Hepatic stellate cell (primary cell): ENCODE measurements around the gene CTBP2.

Source experiments
- DNase-seq: peaks from one replicate; pipeline ENCODE4 v3.0.0; 2011; ENCODE audit warnings: low spot score

The CTBP2 gene

DNA sequence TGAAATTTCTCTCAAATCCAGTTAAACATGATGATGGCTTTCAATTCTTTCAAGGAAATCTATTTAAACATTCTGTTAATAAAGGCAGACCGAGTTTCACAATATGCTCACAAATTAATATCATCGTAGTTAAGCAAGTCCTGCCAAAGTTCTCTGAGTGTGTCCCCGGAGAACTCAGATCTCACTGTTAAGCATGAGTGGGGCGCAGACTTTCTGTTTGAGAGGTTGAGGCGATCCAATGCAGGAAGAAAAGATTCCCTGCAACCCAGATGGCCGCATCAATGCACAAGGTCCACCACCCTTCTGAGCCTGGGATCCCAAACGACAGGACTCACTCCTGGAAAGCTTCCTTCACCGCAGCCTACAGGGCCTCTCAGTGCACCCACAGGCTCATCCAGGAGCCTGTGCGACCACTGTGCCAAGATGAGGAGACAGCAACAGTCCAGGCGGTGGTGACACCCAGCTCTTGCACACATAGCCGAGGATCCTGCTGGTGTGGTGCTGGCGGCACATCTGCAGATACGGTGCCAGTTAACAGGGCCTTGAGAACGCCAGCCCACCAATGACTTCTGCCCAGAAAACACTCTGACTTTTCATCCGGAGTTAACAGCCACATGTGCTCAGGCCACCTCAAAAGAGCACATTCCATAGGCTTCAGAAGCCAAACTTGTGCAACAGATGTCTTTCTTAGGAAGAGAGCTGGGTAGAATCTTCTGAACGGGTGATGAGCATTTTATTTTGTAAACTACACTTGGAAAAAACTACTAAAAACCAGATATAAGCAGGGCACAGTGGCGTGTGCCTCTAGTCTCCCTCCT, 116.3 kb downstream of the CTBP2 start:
- DNase-seq, result no peak

- no peak for DNase-seq
These were observed 118.4 kb downstream of the CTBP2 start for GRCh38 chr10:125041856-125042506.

DNA sequence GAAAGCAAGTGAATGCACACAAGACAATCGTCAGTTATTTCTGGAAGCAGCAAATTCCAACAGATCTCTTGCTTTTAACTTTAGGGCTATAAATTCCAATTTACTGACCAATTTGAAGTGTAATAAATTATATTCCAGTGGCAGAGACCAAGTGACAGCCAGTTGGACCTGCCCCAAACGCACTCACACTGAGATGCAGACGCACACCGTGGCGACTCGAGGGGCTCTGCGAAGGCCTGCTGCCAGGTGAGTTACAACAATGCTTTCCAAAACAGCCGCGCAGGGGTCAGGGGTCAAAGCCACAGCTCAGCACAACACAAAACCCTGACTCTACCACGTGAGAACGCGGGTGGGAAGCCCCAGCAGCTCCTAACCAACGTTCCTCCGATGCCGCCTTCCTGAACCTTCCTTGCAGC, 121.0 kb downstream of the CTBP2 start:
- no peak for DNase-seq

- DNase-seq, result no peak
These were observed 121.7 kb downstream of the CTBP2 start for GRCh38 chr10:125038637-125039036.

GRCh38 chr10:125037145-125037877, 123.1 kb downstream of the CTBP2 start:
- peak; percentile 90 for DNase-seq

GRCh38 chr10:125035588-125036295, 124.6 kb downstream of the CTBP2 start:
- no peak for DNase-seq

DNA sequence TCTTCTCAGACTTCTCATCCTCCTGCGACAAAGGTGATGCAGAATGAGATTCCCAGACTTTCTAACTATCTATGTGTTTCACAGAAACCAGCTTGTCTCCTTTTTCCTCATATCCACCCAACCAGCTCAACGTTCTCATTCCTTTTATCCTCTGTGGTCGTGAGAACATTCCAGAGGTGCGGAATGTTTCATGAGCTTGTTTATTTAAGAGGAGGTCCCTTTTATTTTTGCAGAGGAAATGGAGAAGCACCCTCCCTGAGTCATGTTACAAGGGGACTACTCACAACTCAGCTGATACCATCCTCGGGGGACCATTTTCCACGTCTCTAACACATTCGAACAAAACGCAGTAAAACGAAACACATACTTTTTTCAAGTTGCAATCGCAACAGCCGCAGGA, 125.2 kb downstream of the CTBP2 start:
- DNase-seq, result peak; percentile 96

GRCh38 chr10:125034675-125035074, 125.7 kb downstream of the CTBP2 start:
- no peak for DNase-seq

DNA sequence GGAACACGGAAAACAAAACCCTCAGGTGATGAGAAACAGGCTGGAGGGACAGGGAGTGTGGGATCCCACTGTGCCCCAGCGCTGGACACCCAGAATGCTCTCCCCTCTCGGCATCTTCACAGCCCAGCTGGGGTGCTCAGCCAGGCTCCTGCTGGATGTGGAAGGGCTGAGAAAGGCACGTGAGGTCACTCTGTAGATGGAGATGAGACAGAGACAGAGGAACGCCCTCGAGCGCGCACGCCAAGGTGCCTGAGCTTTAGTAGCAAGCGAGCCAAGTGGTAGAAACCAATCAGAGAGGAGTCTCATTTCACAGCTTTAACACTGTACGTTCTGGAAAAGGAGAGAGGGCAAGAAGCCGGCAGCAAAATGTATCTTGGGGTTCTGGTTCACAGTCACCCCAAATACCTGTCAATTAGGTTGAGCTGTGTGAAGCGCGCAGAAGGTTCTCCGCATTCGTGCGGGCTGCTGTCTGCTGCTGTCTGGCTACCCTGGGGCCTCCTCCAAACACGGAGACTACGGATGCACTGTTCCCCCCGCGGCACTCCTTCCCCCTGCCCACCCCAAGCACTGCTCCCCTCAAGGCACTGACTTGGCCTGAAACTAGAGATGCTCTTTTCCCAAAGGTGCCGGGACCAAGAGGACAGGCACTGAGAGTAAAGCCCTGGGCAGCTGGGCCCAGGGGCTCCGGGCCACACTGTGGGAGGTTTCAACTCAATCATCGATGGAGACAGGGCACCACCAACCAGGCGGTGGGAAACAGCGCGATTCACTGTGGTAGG, 127.0 kb downstream of the CTBP2 start:
- DNase-seq, result no peak

DNA sequence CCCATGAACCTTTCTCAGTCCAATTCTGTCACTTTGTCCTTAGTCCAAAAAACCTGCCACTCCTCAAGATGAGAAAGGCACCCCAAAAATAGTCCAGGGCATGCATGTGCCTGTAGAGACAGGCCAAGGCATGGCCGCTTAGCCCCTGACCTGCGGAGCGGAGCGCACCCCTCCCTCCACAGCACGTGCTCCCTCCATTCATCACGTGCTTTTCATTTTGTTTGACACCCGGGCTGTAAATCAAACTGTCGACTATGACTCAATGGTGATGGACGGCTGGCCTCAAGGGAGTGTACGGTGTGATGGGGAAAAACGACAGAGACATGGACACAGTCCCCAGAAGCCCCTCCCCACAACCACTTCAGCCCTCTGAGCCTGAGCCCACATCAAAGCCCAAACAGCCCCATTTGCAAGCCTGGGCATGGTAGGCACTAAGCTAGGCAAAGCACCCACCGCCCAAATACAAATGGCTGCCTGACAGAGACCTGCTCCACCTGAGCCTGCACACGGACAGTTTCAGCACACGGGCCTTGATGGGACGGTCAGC, 127.8 kb downstream of the CTBP2 start:
- DNase-seq, result no peak

GRCh38 chr10:125030567-125031197, 129.7 kb downstream of the CTBP2 start:
- no peak for DNase-seq

GRCh38 chr10:125029584-125030242, 130.7 kb downstream of the CTBP2 start:
- DNase-seq, result no peak

GRCh38 chr10:125027871-125028869, 132.2 kb downstream of the CTBP2 start:
- no peak for DNase-seq

- DNase-seq, result no peak
These were observed 133.2 kb downstream of the CTBP2 start for GRCh38 chr10:125026974-125027735.

DNA sequence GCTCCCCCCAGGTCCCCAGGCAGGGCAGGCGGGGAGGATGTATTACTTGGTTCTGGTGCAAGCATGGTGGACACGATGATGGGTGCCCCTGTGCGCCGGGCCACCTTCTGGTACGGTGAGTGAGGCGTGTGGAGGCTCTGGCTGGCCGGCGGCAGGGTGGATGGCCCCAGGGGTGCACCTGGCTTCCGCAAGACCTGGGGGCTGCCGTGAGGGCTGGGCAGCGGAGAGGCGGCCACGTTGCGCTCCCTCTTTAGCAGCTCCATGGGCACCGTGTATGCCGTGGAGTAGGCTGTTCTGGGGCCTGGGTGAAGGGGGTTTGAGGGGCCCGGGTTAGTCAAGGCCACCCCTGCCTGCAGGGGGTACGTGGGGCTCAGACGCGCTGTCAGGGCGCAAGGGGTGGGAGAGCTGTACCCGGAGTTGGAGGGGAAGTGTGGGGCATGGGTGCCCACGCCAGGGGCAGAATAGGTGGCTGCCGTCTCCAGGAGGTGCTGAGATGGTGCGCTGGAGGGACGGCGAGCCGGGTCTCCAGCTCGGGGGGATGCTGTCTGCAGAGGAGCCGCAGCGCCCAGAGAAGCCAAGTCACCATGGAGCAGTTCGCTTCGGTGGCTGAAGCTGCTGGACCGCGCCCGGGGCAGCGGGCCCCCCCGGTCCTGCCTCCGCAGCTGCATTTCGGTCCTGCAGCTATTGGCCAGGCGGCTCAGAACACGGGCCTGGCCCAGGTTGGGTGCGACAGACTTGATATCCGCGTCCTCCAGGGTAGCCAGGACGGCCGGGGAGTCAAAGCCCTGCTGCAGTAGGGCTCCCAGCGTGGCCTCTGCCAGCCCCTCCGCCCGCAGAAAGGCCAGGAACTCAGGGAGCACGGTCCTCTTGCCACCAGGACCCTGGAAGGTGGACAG, 134.1 kb downstream of the CTBP2 start:
- no peak for DNase-seq

- no peak for DNase-seq
These were observed 135.0 kb downstream of the CTBP2 start for GRCh38 chr10:125025341-125025740.
